Type B pancreatic cell (in vitro differentiated cells): Measurements from ENCODE around the gene IPO9. TPM values are rescaled to one million over a fixed set of nuclear protein-coding genes. Genes with fewer than 3 reads are reported as not detected.
A peak's percentile ranks its signal among the peaks of the same experiment; 100 is the strongest.
"Not testable (repeated sequence)": the region's sequence is repeated elsewhere in the genome, so short reads cannot be mapped to it uniquely, and the experiment has no call there.

Source experiments
- DNase-seq: peaks from one replicate; pipeline ENCODE4 v3.0.0; 2021; ENCODE audit warnings: mixed read lengths; ENCODE audit not compliant: unreplicated experiment; ENCODE audit errors: extremely low spot score
- H3K27ac Mint-ChIP-seq: 2 replicates; pipeline ENCODE4 v1.8.0; 2021; ENCODE audit warnings: mild to moderate bottlenecking, mixed read lengths
- H3K27me3 Mint-ChIP-seq: 2 replicates; pipeline ENCODE4 v1.8.0; 2021; ENCODE audit warnings: mixed read lengths
- H3K36me3 Mint-ChIP-seq: 2 replicates; pipeline ENCODE4 v1.8.0; 2021; ENCODE audit warnings: mixed read lengths
- H3K4me1 Mint-ChIP-seq: one replicate; pipeline ENCODE4 v1.8.0; 2021; ENCODE audit warnings: mixed read lengths; ENCODE audit not compliant: unreplicated experiment
- H3K4me3 Mint-ChIP-seq: 2 replicates; pipeline ENCODE4 v1.8.0; 2021; ENCODE audit warnings: mild to moderate bottlenecking, mixed read lengths
- H3K9me3 Mint-ChIP-seq: 2 replicates; pipeline ENCODE4 v1.8.0; 2021; ENCODE audit warnings: mixed read lengths
- total RNA-seq: library from RNA; stranded (reverse); gene quantifications from 2 replicates; pipeline ENCODE4 v1.2.1, GENCODE V29; 2021; ENCODE audit warnings: low replicate concordance
- TF ChIP-seq, protein P1 (sequence below): fragments of 200-600 bp; sonication (generic); conservative IDR thresholded peaks from 2 replicates; pipeline ENCODE4 v1.5.0; 2021; ENCODE audit warnings: antibody characterized with exemption, mild to moderate bottlenecking

The IPO9 gene
- total RNA-seq, 1 donor from 2014 or later = 92.4 TPM

DNA sequence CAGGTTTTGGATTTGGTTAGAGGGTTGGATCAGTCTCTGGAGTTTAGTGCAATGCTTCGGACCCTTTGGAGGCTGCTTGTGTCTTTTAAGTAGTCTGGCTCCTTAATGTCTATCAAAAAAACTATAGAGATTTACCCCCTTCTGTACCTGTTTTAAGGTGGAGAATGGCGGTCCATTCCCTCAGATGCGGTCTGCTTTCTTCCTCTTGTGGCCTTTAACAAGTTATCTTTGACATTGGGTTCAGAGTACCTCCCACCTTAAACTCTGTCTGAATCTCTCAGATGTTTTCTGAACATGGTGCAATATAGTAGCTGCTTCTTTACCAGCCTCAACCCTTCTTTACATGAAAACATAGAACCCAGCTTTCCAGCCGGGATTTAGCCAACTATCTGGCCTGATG is 2.4 kb downstream of the IPO9 start:
- H3K4me3 Mint-ChIP-seq = peak overlapping the region; percentile 99
- DNase-seq = no peak
- TF ChIP-seq, protein P1, sequence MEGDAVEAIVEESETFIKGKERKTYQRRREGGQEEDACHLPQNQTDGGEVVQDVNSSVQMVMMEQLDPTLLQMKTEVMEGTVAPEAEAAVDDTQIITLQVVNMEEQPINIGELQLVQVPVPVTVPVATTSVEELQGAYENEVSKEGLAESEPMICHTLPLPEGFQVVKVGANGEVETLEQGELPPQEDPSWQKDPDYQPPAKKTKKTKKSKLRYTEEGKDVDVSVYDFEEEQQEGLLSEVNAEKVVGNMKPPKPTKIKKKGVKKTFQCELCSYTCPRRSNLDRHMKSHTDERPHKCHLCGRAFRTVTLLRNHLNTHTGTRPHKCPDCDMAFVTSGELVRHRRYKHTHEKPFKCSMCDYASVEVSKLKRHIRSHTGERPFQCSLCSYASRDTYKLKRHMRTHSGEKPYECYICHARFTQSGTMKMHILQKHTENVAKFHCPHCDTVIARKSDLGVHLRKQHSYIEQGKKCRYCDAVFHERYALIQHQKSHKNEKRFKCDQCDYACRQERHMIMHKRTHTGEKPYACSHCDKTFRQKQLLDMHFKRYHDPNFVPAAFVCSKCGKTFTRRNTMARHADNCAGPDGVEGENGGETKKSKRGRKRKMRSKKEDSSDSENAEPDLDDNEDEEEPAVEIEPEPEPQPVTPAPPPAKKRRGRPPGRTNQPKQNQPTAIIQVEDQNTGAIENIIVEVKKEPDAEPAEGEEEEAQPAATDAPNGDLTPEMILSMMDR = no peak
- peaks cover 14% of the 10 kb centered on the region for H3K36me3 Mint-ChIP-seq
- peaks cover 46% of the 10 kb centered on the region for H3K4me1 Mint-ChIP-seq
- H3K27me3 Mint-ChIP-seq = no peaks in the 10 kb centered on the region
- no peaks in the 10 kb centered on the region for H3K9me3 Mint-ChIP-seq
- H3K27ac Mint-ChIP-seq = no peak overlapping the region

DNA sequence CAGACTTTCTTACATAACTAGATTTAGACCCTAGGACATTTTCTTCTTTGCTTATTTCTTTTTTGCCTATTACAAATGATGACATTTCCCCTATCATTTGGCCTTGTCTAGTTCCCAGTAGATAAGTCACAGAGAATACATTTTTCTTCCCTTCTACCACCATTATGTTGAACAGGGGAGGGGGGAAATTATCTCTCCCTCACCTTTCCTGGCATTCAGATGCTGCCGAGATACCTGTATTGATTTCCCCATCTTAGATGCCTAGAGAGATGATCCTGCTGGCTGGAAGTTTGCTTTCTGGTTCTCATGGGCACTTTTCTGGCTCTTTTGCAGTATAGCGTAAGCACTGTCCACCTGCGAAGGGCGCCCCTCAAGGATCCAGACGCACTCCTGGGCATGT is 5.7 kb downstream of the IPO9 start:
- H3K9me3 Mint-ChIP-seq = no peaks in the 10 kb centered on the region
- peaks cover 29% of the 10 kb centered on the region for H3K36me3 Mint-ChIP-seq
- no peaks in the 10 kb centered on the region for H3K27me3 Mint-ChIP-seq
- H3K4me3 Mint-ChIP-seq = no peak overlapping the region
- no peak for DNase-seq
- TF ChIP-seq, protein P1 = no peak
- peaks cover 33% of the 10 kb centered on the region for H3K4me1 Mint-ChIP-seq
- no peak overlapping the region for H3K27ac Mint-ChIP-seq

DNA sequence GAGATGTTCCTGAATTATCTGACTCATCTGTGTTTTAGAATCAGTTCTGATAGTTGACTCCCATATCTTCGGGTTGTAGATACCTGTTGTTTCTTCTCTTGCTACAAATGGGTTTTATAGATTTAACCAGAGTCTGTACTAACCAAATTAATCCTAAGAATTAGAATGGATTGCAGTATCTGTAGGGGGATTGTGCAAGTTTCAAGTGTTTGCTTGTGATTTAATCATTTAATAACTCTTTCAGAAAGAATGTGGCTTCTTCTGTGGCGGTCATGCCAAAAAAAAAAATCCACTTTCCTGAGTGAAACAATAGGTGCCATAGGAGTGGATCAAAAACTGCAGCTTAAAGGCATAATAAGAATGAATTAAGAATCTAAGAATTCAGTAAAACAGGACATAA is 9.4 kb downstream of the IPO9 start:
- no peak overlapping the region for H3K4me3 Mint-ChIP-seq
- no peak overlapping the region for H3K27ac Mint-ChIP-seq
- TF ChIP-seq, protein P1 = no peak

DNA sequence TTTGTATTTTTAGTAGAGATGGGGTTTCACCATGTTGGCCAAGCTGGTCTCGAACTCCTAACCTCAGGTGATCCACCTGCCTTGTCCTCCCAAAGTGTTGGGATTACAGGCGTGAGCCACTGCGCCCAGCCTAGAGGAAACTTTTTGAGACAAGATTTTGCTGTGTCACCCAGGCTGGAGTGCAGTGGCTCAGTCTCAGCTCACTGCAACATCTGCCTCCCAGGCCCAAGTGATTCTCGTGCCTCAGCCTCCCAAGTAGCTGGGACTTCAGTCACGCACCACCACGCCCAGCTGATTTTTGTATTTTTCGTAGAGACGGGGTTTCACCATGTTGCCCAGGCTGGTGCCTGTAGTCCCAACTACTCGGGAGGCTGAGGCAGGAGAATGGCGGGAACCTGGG is 10.1 kb downstream of the IPO9 start:
- H3K4me3 Mint-ChIP-seq, DNase-seq: not testable (repeated sequence)

More for the DNA sequence above, 9.4 kb downstream of the IPO9 start:
- no peak for DNase-seq
- Mint-ChIP-seq H3K36me3 (peaks cover 32% of the 10 kb centered on the region), H3K27me3 (no peaks in the 10 kb centered on the region), H3K9me3 (no peaks in the 10 kb centered on the region), H3K4me1 (peaks cover 24% of the 10 kb centered on the region)

GRCh38 chr1:201840055-201840454 is 11.1 kb downstream of the IPO9 start:
- H3K27me3 Mint-ChIP-seq = no peaks in the 10 kb centered on the region
- H3K4me3 Mint-ChIP-seq = no peak overlapping the region
- H3K36me3 Mint-ChIP-seq = peaks cover 22% of the 10 kb centered on the region
- H3K9me3 Mint-ChIP-seq = no peaks in the 10 kb centered on the region
- no peak for DNase-seq
- peaks cover 13% of the 10 kb centered on the region for H3K4me1 Mint-ChIP-seq
- H3K27ac Mint-ChIP-seq = no peak overlapping the region
- TF ChIP-seq, protein P1 = no peak

More for the DNA sequence above, 10.1 kb downstream of the IPO9 start:
- Mint-ChIP-seq H3K36me3 (peaks cover 32% of the 10 kb centered on the region), H3K4me1 (peaks cover 23% of the 10 kb centered on the region)
- H3K27me3 Mint-ChIP-seq, H3K9me3 Mint-ChIP-seq, H3K27ac Mint-ChIP-seq: not testable (repeated sequence)

DNA sequence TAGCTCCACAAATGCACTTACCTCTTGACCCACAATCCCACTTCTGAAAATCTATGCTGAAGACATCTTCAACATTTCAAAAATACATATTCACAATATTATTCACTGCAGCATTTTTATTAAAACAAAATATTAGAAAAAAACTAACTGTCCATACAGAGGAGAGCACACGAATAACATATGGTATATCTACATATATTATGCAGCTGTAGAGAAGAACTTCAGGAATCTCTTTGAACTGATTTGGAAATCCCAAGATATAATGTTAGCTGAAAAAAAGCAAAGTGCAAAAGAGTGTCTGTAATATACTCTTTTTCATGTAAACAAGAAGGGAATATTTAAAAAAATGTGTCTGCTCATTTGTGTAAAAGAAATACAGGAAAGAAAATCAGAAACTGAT is 11.5 kb downstream of the IPO9 start:
- H3K4me1 Mint-ChIP-seq = peaks cover 12% of the 10 kb centered on the region
- no peak for DNase-seq
- no peak overlapping the region for H3K27ac Mint-ChIP-seq
- H3K36me3 Mint-ChIP-seq = peaks cover 19% of the 10 kb centered on the region
- H3K9me3 Mint-ChIP-seq = no peaks in the 10 kb centered on the region
- H3K27me3 Mint-ChIP-seq = no peaks in the 10 kb centered on the region
- no peak overlapping the region for H3K4me3 Mint-ChIP-seq
- TF ChIP-seq, protein P1 = no peak
